Spleen (tissue), 11 donors: Measurements from ENCODE around the gene BICDL2. TPM values are rescaled to one million over a fixed set of nuclear protein-coding genes. Genes with fewer than 3 reads are reported as not detected.
A peak's percentile ranks its signal among the peaks of the same experiment; 100 is the strongest.
"Not testable (repeated sequence)": the region's sequence is repeated elsewhere in the genome, so short reads cannot be mapped to it uniquely, and the experiment has no call there.

ENCODE experiments used
- DNase-seq: peaks from one replicate; pipeline ENCODE4 v3.0.0-alpha.2; 2020
- H3K27ac ChIP-seq, 8 donors: fragments of 200-600 bp; sonication (generic) in 7 of 8; 1 replicate in 4 of 8; 2 replicates in 4 of 8; pipeline versions ENCODE4 v1.5.0 to v1.8.0; 2016 to 2021; ENCODE audit warnings: inconsistent platforms in 4 of 8, mild to moderate bottlenecking in 4 of 8, moderate library complexity in 1 of 8
- H3K27me3 ChIP-seq, 7 donors: fragments of 200-600 bp; sonication (generic) in 6 of 7; replicated peaks in 1 of 7; 1 replicate in 4 of 7; 2 replicates in 3 of 7; pipeline versions ENCODE4 v1.5.0 to v1.8.0; 2016 to 2021; ENCODE audit warnings: inconsistent platforms in 3 of 7, mild to moderate bottlenecking in 1 of 7
- H3K36me3 ChIP-seq, 6 donors: fragments of 200-600 bp; sonication (generic) in 5 of 6; 1 replicate in 4 of 6; 2 replicates in 2 of 6; pipeline versions ENCODE4 v1.5.0 to v1.8.0; 2016 to 2021; ENCODE audit warnings: inconsistent platforms in 2 of 6
- H3K4me1 ChIP-seq, 6 donors: fragments of 200-600 bp; sonication (generic) in 5 of 6; 1 replicate in 3 of 6; 2 replicates in 3 of 6; pipeline versions ENCODE4 v1.5.0 to v1.8.0; 2016 to 2021; ENCODE audit warnings: inconsistent platforms in 3 of 6
- H3K4me3 ChIP-seq, 8 donors: fragments of 200-600 bp; sonication (generic) in 7 of 8; 1 replicate in 4 of 8; 2 replicates in 4 of 8; pipeline versions ENCODE4 v1.5.0 to v1.8.0; 2016 to 2021; ENCODE audit warnings: inconsistent platforms in 4 of 8, mild to moderate bottlenecking in 4 of 8, moderate library complexity in 2 of 8
- H3K9me3 ChIP-seq, 8 donors: fragments of 200-600 bp; sonication (generic) in 7 of 8; 1 replicate in 4 of 8; 2 replicates in 4 of 8; pipeline versions ENCODE4 v1.5.0 to v1.8.0; 2016 to 2021; ENCODE audit warnings: inconsistent platforms in 4 of 8
- CTCF ChIP-seq, 11 experiments: fragments of 200-600 bp in 7 of 11; fragments of 450-650 bp in 4 of 11; sonication (generic) in 4 of 11; IDR thresholded peaks in 8 of 11; conservative IDR thresholded peaks in 3 of 11; 1 replicate in 7 of 11; 2 replicates in 4 of 11; pipeline versions ENCODE4 v1.4.0 to v1.8.0; 2016 to 2021; ENCODE audit warnings: antibody characterized with exemption in 11 of 11, inconsistent platforms in 4 of 11, mild to moderate bottlenecking in 1 of 11
- POLR2A ChIP-seq, 3 donors: fragments of 450-650 bp; IDR thresholded peaks; one replicate each; pipeline ENCODE4 v1.5.1; 2017; ENCODE audit warnings: antibody characterized with exemption in 3 of 3, mild to moderate bottlenecking in 1 of 3
- POLR2AphosphoS5 ChIP-seq, 3 donors: sonication (generic); formaldehyde crosslinking; IDR thresholded peaks; one replicate each; pipeline ENCODE4 v1.5.1; 2017; ENCODE audit warnings: antibody characterized with exemption in 3 of 3
- WGBS, 5 donors: extraction: QIAGEN DNeasy Blood & Tissue Kit in 3 of 5; methylation state at CpG; one replicate each; pipeline versions ENCODE4 v1.1.5 to v1.1.7; 2013 to 2018; 5-methylcytosine and 5-hydroxymethylcytosine counted together
- intact Hi-C: fragments of 100-400 bp; cut with DNase I; formaldehyde crosslinking; loops from one replicate; pipeline ENCODE4 v1.15.0; 2023; ENCODE audit warnings: low total_unique reads
- polyA plus RNA-seq, 3 donors: library from polyadenylated mRNA; stranded (reverse); fragments of 200-250 nt; gene quantifications; one replicate each; pipeline ENCODE4 v1.2.1, GENCODE V29; 2013
- total RNA-seq, 7 donors: library from RNA; depleted of rRNA in 3 of 7; stranded (reverse); fragments of >200 nt in 3 of 7; fragmentation: NEBNext Ultra II Directional in 4 of 7; extraction: Animal tissue kit (Norgen Biotek cat#: 25700) in 4 of 7; gene quantifications; one replicate each; pipeline versions ENCODE4 v1.1.0 to v1.2.1, GENCODE V29; 2016 to 2021
- donor health status: healthy with polysubstance abuse.
- donor health status: DM: no; HTN: no; CAD: no; lungs with moderate emphysema.
- donor health status: DM: no; HTN: no; CAD: no.
- donor health status: Bipolar disorder and iron deficiency.
- donor health status: healthy.
- donor health status: DM: no; HTN: no; CAD: no.
- donor health status: DM: yes; HTN: yes; CAD: no.

BICDL2 gene
- total and polyA plus RNA-seq, 10 donors = 0.03 to 0.77 (median 0.30) TPM; not detected in 3

GRCh38 chr16:3052571-3053329 lies 16.0 kb upstream of the BICDL2 start:
- Histone ChIP-seq H3K27me3 (peaks cover 0 to 28% (median 4%) of the 10 kb centered on the region in 7 donors), H3K36me3 (peaks cover 0 to 41% (median 0%) of the 10 kb centered on the region in 6 donors), H3K4me1 (peaks cover 9 to 85% (median 31%) of the 10 kb centered on the region in 6 donors), H3K4me3 (peak overlapping the region in 1 of 8 donors; percentile 84), H3K27ac (peak overlapping the region in 7 of 8 donors; percentile 46 to 95 (median 73))
- WGBS, 5 donors = 65 to 80% (median 74%) methylated on average over 7 to 11 of the region's 12 CpGs
- H3K9me3 ChIP-seq, DNase-seq: not testable (repeated sequence)
- TF ChIP-seq POLR2AphosphoS5 (IDR thresholded peaks at IDR 0.05) = peak in 2 of 3 donors; percentile 9 to 64
- intact Hi-C loops = loop anchor here (10.0 kb wide), 1 partner anchor 112 kb away; no protein-coding TSS in a partner anchor

GRCh38 chr16:3051494-3051893 lies 14.8 kb upstream of the BICDL2 start:
- Histone ChIP-seq H3K27ac (peak overlapping the region in 7 of 8 donors; percentile 51 to 95 (median 81)), H3K36me3 (peaks cover 0 to 28% (median 0%) of the 10 kb centered on the region in 6 donors), H3K27me3 (peaks cover 0 to 40% (median 16%) of the 10 kb centered on the region in 7 donors), H3K4me3 (peak overlapping the region in 1 of 8 donors; percentile 84), H3K4me1 (peaks cover 10 to 83% (median 28%) of the 10 kb centered on the region in 6 donors), H3K9me3 (no peaks in the 10 kb centered on the region)
- intact Hi-C loops = loop anchor here (10.0 kb wide), 1 partner anchor 113 kb away; no protein-coding TSS in a partner anchor
- WGBS, 5 donors = 50 to 80% (median 57%) methylated on average over 9 of the region's 9 CpGs
- TF ChIP-seq POLR2AphosphoS5 (IDR thresholded peaks at IDR 0.05) (peak; percentile 50 to 77 (median 57)), POLR2A (IDR thresholded peaks at IDR 0.05) (no peak), CTCF (IDR thresholded peaks at IDR 0.05 in 8 of 11, conservative IDR thresholded peaks at IDR 0.05 in 3 of 11) (no peak)
- DNase-seq = no peak

- Histone ChIP-seq H3K27ac (peak overlapping the region in 7 of 8 donors; percentile 53 to 95 (median 81)), H3K27me3 (peaks cover 0 to 45% (median 21%) of the 10 kb centered on the region in 7 donors), H3K36me3 (peaks cover 0 to 24% (median 0%) of the 10 kb centered on the region in 6 donors), H3K9me3 (no peaks in the 10 kb centered on the region), H3K4me1 (peaks cover 15 to 83% (median 29%) of the 10 kb centered on the region in 6 donors), H3K4me3 (peak overlapping the region in 3 of 8 donors; percentile 26 to 84 (median 63))
- intact Hi-C loops = loop anchor here (10.0 kb wide), 1 partner anchor 114 kb away; no protein-coding TSS in a partner anchor
- TF ChIP-seq POLR2A (IDR thresholded peaks at IDR 0.05) (no peak), CTCF (IDR thresholded peaks at IDR 0.05 in 8 of 11, conservative IDR thresholded peaks at IDR 0.05 in 3 of 11) (no peak), POLR2AphosphoS5 (IDR thresholded peaks at IDR 0.05) (no peak)
- WGBS, 5 donors = 20 to 39% (median 23%) methylated on average over 4 of the region's 4 CpGs
- DNase-seq = no peak
Observed at GRCh38 chr16:3051009-3051408, 14.3 kb upstream of the BICDL2 start.

GRCh38 chr16:3050487-3050886 lies 13.7 kb upstream of the BICDL2 start:
- TF ChIP-seq POLR2A (IDR thresholded peaks at IDR 0.05) = no peak
- intact Hi-C loops = loop anchor here (10.0 kb wide), 1 partner anchor 114 kb away; no protein-coding TSS in a partner anchor
- H3K9me3 ChIP-seq = no peaks in the 10 kb centered on the region
- H3K36me3 ChIP-seq = peaks cover 0 to 24% (median 0%) of the 10 kb centered on the region in 6 donors
- peak overlapping the region in 3 of 8 donors; percentile 26 to 84 (median 63) for H3K4me3 ChIP-seq
- WGBS, 5 donors = 67 to 73% (median 71%) methylated on average over 5 of the region's 5 CpGs
- peak overlapping the region in 7 of 8 donors; percentile 51 to 95 (median 81) for H3K27ac ChIP-seq
- H3K27me3 ChIP-seq = peaks cover 0 to 50% (median 26%) of the 10 kb centered on the region in 7 donors
- H3K4me1 ChIP-seq = peaks cover 20 to 83% (median 31%) of the 10 kb centered on the region in 6 donors
- DNase-seq = no peak
